GM18505 (cell line): ENCODE measurements around the gene GAA.

Experiments
- ATAC-seq: cut with Tn5 transposase; IDR thresholded peaks from one replicate; pipeline ENCODE4 v1.9.1; 2021; ENCODE audit not compliant: unreplicated experiment
- POLR2A ChIP-seq: IDR thresholded peaks from 4 replicates; pipeline ENCODE4 v1.6.1; 2011; ENCODE audit warnings: borderline replicate concordance; ENCODE audit not compliant: insufficient read depth, insufficient read length; ENCODE audit errors: extremely low read depth

The GAA gene

DNA sequence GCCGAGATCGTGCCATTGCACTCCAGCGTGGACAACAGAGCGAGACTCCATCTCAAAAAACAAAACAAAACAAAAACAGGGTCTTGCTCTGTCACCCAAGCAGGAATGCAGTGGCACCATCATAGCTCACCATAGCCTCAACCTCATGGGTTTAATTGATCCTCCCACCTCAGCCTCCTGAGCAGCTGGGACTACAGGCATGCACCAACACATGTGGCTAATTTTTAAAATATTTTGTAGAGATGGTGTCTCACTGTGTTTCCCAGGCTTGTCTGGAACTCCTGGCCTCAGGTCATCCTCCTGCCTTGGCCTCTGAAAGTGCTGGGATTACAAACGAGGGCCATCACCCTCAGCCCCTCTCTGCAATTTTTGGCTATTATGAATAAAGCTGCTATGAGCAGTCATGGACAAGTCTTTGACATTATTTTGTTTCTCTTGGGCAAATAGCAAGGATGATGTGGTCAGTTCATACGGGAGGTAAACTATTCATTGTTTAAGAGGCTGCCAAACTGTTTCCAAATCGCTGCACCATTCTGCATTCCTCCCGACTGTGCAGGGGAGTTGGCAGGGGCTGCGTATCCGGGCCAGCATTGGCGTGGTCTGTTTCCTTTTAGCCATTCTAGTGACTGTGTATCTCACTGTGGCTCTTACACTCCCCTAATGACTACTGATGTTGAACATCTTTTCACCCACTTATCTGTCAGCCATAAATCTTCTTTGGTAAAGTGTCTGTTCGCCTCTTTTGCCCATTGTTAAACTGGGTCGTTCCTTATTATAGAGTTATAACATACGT, 24.5 kb downstream of the GAA start:
- ATAC-seq, result no peak

DNA sequence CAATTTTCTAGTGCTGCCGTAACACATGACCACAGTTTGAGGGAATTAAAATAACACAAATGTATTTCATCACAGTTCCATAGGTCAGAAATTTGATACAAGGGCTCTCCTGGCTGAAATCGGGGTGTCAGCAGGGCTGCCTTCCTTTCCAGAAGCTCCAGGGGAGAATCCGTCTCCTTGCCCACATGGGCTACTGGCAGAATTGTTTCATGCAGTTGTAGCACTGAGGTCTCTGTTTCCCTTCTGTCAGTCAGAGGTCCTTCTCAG, 25.0 kb downstream of the GAA start:
- TF ChIP-seq POLR2A, result no peak
- no peak for ATAC-seq

More for the DNA sequence above, 24.5 kb downstream of the GAA start:
- no peak for TF ChIP-seq POLR2A

DNA sequence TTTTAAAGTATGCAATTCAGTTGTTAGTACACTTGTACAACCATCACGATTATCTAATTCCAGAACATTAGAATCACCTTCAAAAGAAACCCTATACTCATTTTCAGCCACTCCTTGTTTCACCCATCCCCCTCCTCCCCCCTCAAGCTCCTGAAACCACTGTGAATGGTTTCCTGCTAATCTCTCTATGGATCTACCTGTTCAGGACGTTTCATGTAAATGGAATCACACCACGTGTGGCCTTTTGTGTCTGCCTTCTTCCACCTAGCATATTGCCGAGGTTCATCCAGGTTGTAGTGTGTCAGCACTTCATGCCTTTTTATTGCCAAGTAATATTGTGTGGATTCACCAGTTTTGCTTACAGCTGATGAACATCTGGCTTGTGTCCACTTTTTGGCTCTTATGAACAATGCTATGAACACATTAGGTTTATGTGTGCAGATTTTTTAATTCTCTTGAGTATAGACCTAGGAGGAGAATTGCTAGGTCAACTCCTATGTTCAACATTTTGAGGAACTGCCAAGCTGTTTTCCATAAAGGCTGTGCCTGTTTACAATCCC, 27.7 kb downstream of the GAA start:
- no peak for TF ChIP-seq POLR2A
- ATAC-seq, result no peak

DNA sequence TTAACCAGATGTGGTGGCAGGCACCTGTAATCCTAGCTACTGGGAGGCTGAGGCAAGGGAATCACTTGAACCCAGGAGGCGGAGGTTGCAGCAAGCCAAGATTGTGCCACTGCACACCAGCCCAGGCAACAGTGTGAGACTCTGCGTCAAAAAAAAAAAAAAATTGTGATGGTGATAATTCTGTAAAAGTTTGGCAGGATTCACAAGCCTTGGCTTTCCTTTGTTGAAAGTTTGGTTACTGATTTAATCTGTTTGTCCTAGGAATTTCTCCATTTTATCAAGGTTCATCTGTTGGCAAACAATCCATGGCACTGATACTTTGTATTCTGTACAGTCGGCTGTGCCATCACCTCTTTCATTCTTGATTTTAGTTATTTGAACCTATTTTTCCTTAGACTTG, 29.6 kb downstream of the GAA start:
- TF ChIP-seq POLR2A, result no peak
- no peak for ATAC-seq

DNA sequence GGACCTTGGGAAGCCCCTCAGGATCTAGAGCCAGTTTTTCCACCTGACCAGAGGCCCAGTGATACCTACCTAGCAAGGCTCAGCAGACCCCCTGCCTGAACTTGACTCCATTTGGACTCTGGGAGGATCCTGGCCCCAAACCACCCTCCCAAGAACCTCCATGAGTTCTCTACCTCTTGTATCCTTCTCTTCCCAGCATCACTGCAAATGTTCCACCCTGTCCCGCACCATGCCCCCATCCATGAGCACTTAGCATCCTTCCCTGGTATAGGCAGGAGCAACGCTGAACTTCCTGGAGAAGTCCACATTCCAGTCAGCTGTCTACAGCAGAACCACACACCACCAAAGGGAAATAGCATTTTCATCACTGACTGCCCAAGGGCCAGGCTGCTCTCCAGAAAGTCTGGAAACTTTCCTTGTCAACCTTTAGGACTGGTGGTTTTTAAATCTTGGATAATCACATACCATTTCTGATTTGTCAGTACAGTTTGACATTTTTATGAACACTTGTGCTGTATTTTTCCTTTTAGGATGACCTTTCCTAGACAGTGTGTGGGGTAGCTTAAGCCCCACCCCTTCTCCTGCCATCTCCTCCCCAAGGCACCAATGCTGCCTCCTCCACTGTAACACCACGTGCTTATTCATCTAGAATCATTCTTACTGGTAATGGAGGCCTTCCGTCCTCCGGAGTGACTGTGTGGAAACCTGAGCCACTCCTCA, 31.7 kb downstream of the GAA start:
- no peak for TF ChIP-seq POLR2A
- ATAC-seq, result no peak

DNA sequence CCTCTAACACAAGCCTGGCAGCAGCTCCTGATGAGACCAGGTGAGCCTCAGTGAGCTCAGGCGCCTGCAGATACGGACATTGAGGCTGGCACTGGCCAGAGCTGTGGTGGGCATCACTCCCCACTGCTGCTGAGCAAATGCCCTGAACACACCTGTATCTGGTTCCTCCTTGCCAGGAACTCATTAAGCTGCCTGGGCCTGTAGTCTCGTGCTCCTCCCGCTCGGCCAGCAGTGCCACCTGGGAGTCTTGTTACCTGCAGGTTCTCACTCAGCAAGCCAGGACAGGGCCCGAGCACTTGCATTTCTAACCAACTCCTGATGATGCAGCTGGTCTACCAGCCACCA, 32.2 kb downstream of the GAA start:
- ATAC-seq, result no peak
- no peak for TF ChIP-seq POLR2A

DNA sequence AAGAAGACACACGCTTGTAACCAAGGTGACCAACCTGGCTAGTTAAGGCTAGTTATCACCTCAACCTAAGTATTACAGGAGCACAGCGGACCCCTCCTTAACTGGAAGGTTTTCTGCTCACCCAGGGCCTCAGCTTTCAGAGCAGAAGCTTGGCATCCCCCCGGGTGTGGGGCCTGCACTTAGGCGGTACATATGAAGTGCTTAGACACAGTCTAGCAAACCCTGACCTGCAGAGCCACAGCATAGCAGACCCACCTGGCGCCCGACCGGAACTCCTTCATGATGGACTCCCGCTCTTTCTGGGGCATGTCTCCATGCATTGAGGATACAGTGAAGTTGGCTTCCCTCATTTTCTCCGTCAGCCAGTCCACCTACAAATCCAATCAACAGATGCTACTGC, 35.8 kb downstream of the GAA start:
- no peak for TF ChIP-seq POLR2A

DNA sequence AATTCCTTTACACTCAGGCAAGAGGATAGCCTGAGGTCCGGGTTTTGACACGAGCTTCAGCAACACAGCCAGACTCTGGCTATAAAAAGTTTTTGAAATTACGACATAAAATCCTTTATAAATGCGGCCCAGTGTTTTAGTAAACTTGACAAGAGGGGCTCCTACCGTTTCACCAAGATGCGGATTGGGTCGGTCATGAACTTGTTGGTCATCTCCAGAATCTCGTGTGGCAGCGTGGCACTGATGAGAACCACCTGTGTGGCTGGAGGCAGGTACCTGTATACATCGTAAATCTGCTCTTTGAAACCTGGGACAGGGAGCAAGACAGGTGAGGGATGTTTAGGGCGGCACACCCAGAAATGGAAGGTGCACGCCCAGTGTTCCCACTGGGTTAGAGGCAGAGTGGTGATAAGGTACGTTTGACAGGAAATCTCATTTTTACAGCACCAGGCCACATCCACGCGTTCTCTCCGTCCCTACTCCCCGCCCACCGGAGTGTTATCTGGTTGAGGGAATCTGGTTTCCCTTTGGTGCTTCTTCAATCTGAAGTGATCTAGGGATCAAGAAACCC, 37.6 kb downstream of the GAA start:
- ATAC-seq, result no peak
- no peak for TF ChIP-seq POLR2A

More for the DNA sequence above, 35.8 kb downstream of the GAA start:
- ATAC-seq, result no peak

DNA sequence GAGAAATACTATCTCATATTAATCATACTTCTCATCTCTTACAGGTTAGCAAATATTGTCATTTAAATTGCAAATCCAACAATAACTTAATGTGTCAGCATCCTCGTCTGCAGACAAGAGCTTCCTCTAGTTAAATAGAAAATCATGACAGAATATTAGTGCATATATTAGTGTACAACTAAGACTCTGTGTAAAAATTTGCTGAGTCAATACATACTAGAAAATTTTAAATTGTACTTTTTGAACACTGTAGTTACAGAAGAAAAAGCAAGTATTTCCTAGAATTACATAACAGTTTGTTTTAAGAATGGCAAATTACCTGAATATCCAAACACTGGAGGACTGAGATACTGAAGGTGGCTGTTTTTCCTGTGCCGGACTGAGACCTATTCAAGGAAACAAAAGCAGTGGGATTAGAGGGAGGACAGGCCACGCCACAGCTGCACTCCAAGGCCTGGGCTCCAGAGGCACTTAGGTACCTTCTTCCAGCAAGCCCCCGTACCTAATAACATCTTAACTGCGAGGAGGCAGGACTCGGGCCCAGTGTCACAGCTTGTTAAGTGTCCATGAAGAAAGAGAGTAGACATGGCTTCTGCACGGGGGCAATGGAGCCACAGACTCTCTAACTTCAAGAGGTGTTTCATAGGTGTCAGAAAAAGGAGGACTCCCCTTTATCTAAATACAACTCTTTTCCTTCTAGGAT, 40.2 kb downstream of the GAA start:
- no peak for TF ChIP-seq POLR2A
- no peak for ATAC-seq

DNA sequence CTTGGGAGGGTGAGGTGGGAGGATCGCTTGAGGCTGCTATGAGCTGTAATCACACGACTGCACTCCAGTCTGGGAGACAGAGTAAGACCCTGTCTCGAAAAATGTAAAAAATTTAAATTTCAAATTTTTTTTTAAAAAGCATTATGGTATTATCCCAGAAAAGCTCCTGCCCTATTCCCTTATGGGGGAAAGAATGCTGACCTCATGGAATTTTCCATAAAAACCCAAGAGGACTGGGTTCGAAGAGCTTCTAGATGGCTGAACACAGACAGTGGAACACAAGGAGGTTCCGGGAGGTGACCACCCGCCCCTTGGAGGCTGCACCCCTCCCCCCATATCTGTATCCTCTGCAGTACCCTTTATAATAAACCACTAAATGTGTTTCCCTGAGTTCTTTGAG, 41.5 kb downstream of the GAA start:
- no peak for TF ChIP-seq POLR2A
- no peak for ATAC-seq

DNA sequence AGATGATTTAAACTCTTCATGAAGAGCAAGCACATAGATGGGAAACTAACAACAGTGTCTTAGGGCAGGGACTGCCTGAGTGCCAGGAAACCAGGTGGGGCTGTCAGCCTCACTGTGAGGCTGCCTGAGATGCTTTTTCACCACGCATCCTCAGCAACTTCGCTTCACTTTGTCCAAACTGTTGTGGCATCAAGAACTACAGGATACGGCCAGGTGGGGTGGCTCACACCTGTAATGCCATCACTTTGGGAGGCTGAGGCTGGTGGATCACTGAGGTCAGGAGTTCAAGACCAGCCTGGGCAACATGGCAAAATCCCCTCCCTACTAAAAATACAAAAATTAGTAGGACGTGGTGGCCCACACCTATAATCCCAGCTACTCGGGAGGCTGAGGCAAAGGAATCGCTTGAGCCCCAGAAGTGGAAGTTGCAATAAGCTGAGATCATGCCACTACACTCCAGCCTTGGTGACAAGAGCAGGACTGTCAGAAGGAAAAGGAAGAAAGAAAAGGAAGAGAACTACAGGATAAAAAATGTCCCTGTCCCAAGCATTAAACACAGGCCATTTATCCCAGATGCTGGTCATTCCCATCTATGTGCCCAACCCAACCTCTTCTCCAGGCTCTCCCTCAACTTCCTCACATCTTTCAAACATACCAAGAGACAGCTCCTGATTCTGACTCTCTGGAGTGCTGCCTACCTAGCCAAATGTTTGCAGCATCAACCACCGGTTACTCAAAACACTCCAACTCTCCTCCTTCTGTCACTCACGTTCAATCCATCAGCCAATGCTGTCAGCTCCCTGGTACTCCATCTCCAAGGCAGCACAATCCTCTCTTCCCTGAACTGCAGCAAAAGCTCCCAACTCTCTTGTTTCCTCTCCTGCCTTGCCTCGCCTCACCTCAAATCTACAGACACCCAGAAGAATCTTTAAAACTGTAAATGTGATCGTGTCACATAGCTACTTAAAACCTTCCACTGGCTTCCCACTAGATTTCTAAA, 44.0 kb downstream of the GAA start:
- no peak for ATAC-seq
- TF ChIP-seq POLR2A, result no peak
